Measurements from ENCODE around the gene DIS3L2.

- TF ChIP-seq EZH2phosphoT487 (IDR thresholded peaks at IDR 0.05; ENCODE audit: borderline replicate concordance) (no peak), CTCF (conservative IDR thresholded peaks at IDR 0.05; ENCODE audit: low read length) (no peak)
Measured at GRCh38 chr2:232350804-232351685, 389.5 kb downstream of the DIS3L2 start.
